Keratinocyte (primary cell): ENCODE data around the gene ARHGEF19. TPM values are rescaled to one million over a fixed set of nuclear protein-coding genes. Genes with fewer than 3 reads are reported as not detected.

Experiments
- DNase-seq: peaks from one replicate; pipeline ENCODE4 v3.0.0-alpha.2; 2011; ENCODE audit warnings: low read depth, missing footprints, low spot score
- FAIRE-seq: peaks from 2 replicates; lab custom pipeline; 2011; peaks lifted over from hg19 to GRCh38; lab: Jason Lieb, UNC
- H2AFZ ChIP-seq: 2 replicates; pipeline ENCODE4 v1.6.0; 2012; ENCODE audit warnings: low read length, control low read depth, inconsistent platforms; ENCODE audit not compliant: control insufficient read depth
- H3K27ac ChIP-seq: 2 replicates; pipeline ENCODE4 v1.5.1; 2011; ENCODE audit warnings: low read length; ENCODE audit not compliant: control insufficient read depth, insufficient read depth
- H3K27me3 ChIP-seq: 3 replicates; pipeline ENCODE4 v1.6.0; 2011; ENCODE audit warnings: low read length; ENCODE audit not compliant: control insufficient read depth, insufficient read depth; ENCODE audit errors: extremely low read depth
- H3K36me3 ChIP-seq, 2 experiments: 2 replicates in 1 of 2; 3 replicates in 1 of 2; pipeline ENCODE4 v1.5.1; 2011; ENCODE audit warnings: low read length in 2 of 2, mild to moderate bottlenecking in 1 of 2; ENCODE audit not compliant: control insufficient read depth in 2 of 2, insufficient read depth in 2 of 2; ENCODE audit errors: extremely low read depth in 1 of 2
- H3K4me1 ChIP-seq: 3 replicates; pipeline ENCODE4 v1.5.1; 2011; ENCODE audit warnings: low read length; ENCODE audit not compliant: control insufficient read depth, insufficient read depth; ENCODE audit errors: extremely low read depth
- H3K4me2 ChIP-seq: 3 replicates; pipeline ENCODE4 v1.6.0; 2011; ENCODE audit warnings: low read depth, low read length; ENCODE audit not compliant: control insufficient read depth, insufficient read depth; ENCODE audit errors: extremely low read depth
- H3K4me3 ChIP-seq, 3 experiments: fragments of 200-600 bp in 1 of 3; sonication (generic) in 1 of 3; 2 replicates in 2 of 3; 3 replicates in 1 of 3; pipeline ENCODE4 v1.5.1; 2011 to 2016; ENCODE audit warnings: low read length in 3 of 3, mild to moderate bottlenecking in 3 of 3, control low read depth in 2 of 3, inconsistent platforms in 1 of 3, low read depth in 1 of 3, mixed read lengths in 1 of 3, mixed run types in 1 of 3, moderate library complexity in 1 of 3; ENCODE audit not compliant: control insufficient read depth in 2 of 3, insufficient read depth in 2 of 3; ENCODE audit errors: extremely low read depth in 1 of 3
- H3K79me2 ChIP-seq: 2 replicates; pipeline ENCODE4 v1.6.0; 2012; ENCODE audit warnings: low read length; ENCODE audit not compliant: control insufficient read depth, insufficient read depth
- H3K9ac ChIP-seq: 3 replicates; pipeline ENCODE4 v1.6.0; 2011; ENCODE audit warnings: low read length; ENCODE audit not compliant: control insufficient read depth, insufficient read depth; ENCODE audit errors: extremely low read depth
- H3K9me1 ChIP-seq: 3 replicates; pipeline ENCODE4 v1.6.0; 2011; ENCODE audit warnings: low read length; ENCODE audit not compliant: control insufficient read depth, insufficient read depth; ENCODE audit errors: extremely low read depth
- H3K9me3 ChIP-seq: 2 replicates; pipeline ENCODE4 v1.5.1; 2012; ENCODE audit warnings: low read depth, low read length; ENCODE audit not compliant: control insufficient read depth
- H4K20me1 ChIP-seq: 3 replicates; pipeline ENCODE4 v1.6.0; 2011; ENCODE audit warnings: low read length; ENCODE audit not compliant: control insufficient read depth, insufficient read depth; ENCODE audit errors: extremely low read depth
- CTCF ChIP-seq, 3 experiments: IDR thresholded peaks in 1 of 3; conservative IDR thresholded peaks in 1 of 3; optimal IDR thresholded peaks in 1 of 3; 2 replicates in 2 of 3; 3 replicates in 1 of 3; pipeline versions ENCODE3 to v1.5.1; 2011; ENCODE audit warnings: low read length in 3 of 3, mild to moderate bottlenecking in 3 of 3, moderate library complexity in 2 of 3, control low read depth in 1 of 3, inconsistent platforms in 1 of 3; ENCODE audit not compliant: insufficient read depth in 2 of 3; ENCODE audit errors: extremely low read depth in 1 of 3
- EZH2 ChIP-seq: IDR thresholded peaks from one replicate; pipeline ENCODE4 v1.6.1; 2012; ENCODE audit warnings: inconsistent platforms, mild to moderate bottlenecking, low read length, moderate library complexity
- dilution Hi-C: fragments of 300-500 bp; cut with MboI; formaldehyde crosslinking; loops from one replicate; pipeline ENCODE4 v1.7.0; 2020; ENCODE audit warnings: low sequenced_read_pairs; ENCODE audit not compliant: extremely low pct_ligation_motif_present
- polyA plus RNA-seq, 5 experiments: library from polyadenylated mRNA; depleted of rRNA in 3 of 5; stranded (reverse) in 3 of 5; stranded (forward) in 1 of 5; unstranded in 1 of 5; fragments of >200 nt; gene quantifications; 1 replicate in 1 of 5; 2 replicates in 3 of 5; 3 replicates in 1 of 5; pipeline versions ENCODE4 v1.2.1 to v1.2.3, GENCODE V29; 2011 to 2012; ENCODE audit warnings: missing spikeins in 2 of 5, low read depth in 1 of 5, low replicate concordance in 1 of 5

ARHGEF19 gene
- polyA plus RNA-seq, 1 donor (not counting 4 experiments of a cell fraction or from before 2014, with no cell fraction given) = 5.0 TPM

- H3K4me3 ChIP-seq = no peak overlapping the region
- no peaks in the 10 kb centered on the region for H3K27me3 ChIP-seq
- H3K4me2 ChIP-seq = no peak overlapping the region
- H3K9me3 ChIP-seq = no peaks in the 10 kb centered on the region
- no peak overlapping the region for H2AFZ ChIP-seq
- TF ChIP-seq EZH2 = no peak
- no peak for TF ChIP-seq CTCF (optimal IDR thresholded peaks at IDR 0.05 in 1 of 3, IDR thresholded peaks at IDR 0.05 in 1 of 3, conservative IDR thresholded peaks at IDR 0.05 in 1 of 3; ENCODE audit: extremely low read depth in 1 of 3, insufficient read depth in 2 of 3, low read length in 3 of 3)
- dilution Hi-C loops = no loop called here
- no peaks in the 10 kb centered on the region for H4K20me1 ChIP-seq
- peaks cover 13 to 16% of the 10 kb centered on the region in 2 experiments for H3K36me3 ChIP-seq
- H3K9me1 ChIP-seq = no peaks in the 10 kb centered on the region
- no peaks in the 10 kb centered on the region for H3K4me1 ChIP-seq
- DNase-seq (no peak), FAIRE-seq (peak; percentile 29)
- no peaks in the 10 kb centered on the region for H3K79me2 ChIP-seq
- H3K9ac ChIP-seq = no peak overlapping the region
- H3K27ac ChIP-seq = no peak overlapping the region
Observed at GRCh38 chr1:16254263-16254928, 41.9 kb upstream of the ARHGEF19 start.

GRCh38 chr1:16253332-16253922 lies 41.0 kb upstream of the ARHGEF19 start:
- H3K4me3 ChIP-seq = no peak overlapping the region
- H3K9me3 ChIP-seq = no peaks in the 10 kb centered on the region
- H3K79me2 ChIP-seq = no peaks in the 10 kb centered on the region
- dilution Hi-C loops = no loop called here
- DNase-seq (no peak), FAIRE-seq (no peak)
- peaks cover 9% of the 10 kb centered on the region for H3K4me1 ChIP-seq
- H2AFZ ChIP-seq = no peak overlapping the region
- TF ChIP-seq EZH2 (no peak), CTCF (optimal IDR thresholded peaks at IDR 0.05 in 1 of 3, IDR thresholded peaks at IDR 0.05 in 1 of 3, conservative IDR thresholded peaks at IDR 0.05 in 1 of 3; ENCODE audit: extremely low read depth in 1 of 3, insufficient read depth in 2 of 3, low read length in 3 of 3) (no peak)
- peaks cover 13 to 16% of the 10 kb centered on the region in 2 experiments for H3K36me3 ChIP-seq
- H4K20me1 ChIP-seq = no peaks in the 10 kb centered on the region
- no peaks in the 10 kb centered on the region for H3K9me1 ChIP-seq
- no peak overlapping the region for H3K27ac ChIP-seq
- H3K4me2 ChIP-seq = no peak overlapping the region
- no peaks in the 10 kb centered on the region for H3K27me3 ChIP-seq
- no peak overlapping the region for H3K9ac ChIP-seq
